ENCODE results near the gene TMEM212. TPM values are rescaled to one million over a fixed set of nuclear protein-coding genes. Genes with fewer than 3 reads are reported as not detected.
"Not testable (repeated sequence)": the region's sequence is repeated elsewhere in the genome, so short reads cannot be mapped to it uniquely, and the experiment has no call there.

Gene TMEM212
- total RNA-seq, 1 experiment from 2014 or later = not detected

DNA sequence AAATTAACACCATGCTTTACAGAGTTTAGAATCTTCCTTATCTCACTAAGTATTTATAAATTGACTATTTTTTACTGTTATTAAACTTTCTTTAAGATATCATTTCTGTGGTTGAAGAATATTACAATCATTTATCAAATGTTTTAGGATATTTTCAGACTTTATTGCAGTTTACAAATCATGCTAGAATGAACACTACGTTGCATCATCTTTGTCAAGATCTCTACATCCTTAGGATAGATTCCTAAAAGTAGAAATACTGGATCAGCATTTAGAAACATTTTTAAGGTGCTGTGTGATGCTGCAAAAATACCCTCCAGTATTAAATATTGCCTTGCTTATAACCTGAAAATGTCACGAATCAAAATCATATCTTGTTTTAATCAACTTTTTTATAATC, 30.3 kb upstream of the TMEM212 start:
- DNase-seq (ENCODE audit: low read depth) = no peak

DNA sequence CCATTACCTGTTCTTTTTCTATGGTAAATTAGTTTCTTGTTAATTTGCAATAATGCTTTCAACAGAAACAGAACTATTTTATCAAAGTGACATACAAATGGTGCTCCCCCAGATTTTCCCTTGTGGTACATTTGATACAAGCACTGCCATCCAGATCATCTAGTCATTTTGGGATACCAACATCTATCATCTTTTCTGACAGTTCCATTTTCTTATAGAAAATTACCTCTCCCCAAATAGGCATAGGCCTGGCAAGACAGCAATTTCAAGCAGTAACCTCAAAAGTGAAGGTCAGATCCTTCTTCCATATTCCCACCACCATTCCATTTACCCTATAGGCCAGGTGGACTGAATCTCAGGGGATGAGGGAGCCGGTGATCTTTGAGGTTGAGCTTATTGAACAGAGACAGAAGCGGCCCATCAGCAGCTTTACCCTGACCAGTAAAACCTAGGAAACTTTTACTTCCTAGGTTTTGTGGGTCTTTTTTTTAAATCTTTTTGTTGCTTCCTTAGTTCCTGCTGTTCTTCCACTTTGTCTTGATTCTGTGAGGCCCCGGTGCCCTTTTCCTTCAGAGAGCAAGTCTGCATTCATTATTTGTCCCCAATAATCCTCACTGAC, 29.8 kb upstream of the TMEM212 start:
- DNase-seq (ENCODE audit: low read depth) = no peak

- no peak for DNase-seq (ENCODE audit: low read depth)
These were observed 29.2 kb upstream of the TMEM212 start for GRCh38 chr3:171813897-171814460.

DNA sequence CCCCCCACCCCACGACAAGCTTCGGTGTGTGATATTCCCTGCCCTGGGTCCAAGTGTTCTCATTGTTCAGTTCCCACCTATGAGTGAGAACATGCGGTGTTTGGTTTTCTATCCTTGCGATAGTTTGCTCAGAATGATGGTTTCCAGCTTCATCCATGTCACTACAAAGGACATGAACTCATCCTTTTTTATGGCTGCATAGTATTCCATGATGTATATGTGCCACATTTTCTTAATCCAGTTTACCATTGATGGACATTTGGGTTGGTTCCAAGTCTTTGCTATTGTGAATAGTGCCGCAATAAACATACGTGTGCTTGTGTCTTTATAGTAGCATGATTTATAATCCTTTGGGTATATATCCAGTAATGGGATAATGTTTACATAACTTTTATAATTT, 28.5 kb upstream of the TMEM212 start:
- not testable (repeated sequence) for DNase-seq (ENCODE audit: low read depth)

DNA sequence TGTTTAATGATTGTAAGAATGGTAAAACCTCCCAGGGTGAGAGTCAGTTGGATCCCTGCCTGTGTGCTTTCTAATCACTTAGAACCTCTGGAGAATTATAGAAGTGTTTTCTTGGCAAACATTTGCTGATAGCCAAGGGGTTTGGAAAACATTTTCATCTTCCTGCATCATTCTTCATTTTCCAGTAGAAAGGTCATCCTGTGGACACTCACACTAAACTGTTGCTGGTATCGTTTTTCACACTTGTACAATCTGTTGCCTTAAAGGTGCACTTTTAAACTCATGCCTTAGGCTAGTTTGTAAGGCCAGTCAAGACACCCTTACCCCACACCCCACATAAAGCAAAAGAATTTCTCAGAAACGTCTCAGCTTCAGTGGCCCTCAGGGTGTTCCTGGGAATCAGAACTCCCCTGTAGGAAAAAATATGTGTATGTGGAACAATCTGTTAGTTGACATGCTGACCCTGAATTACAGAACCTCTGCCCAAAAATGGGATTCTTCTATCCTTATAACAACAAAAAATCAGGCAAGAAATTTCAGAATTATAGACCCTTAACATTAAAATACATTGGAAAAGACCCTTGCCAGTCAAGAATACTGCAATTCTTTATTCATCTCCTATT, 27.1 kb upstream of the TMEM212 start:
- DNase-seq (ENCODE audit: low read depth) = no peak

DNA sequence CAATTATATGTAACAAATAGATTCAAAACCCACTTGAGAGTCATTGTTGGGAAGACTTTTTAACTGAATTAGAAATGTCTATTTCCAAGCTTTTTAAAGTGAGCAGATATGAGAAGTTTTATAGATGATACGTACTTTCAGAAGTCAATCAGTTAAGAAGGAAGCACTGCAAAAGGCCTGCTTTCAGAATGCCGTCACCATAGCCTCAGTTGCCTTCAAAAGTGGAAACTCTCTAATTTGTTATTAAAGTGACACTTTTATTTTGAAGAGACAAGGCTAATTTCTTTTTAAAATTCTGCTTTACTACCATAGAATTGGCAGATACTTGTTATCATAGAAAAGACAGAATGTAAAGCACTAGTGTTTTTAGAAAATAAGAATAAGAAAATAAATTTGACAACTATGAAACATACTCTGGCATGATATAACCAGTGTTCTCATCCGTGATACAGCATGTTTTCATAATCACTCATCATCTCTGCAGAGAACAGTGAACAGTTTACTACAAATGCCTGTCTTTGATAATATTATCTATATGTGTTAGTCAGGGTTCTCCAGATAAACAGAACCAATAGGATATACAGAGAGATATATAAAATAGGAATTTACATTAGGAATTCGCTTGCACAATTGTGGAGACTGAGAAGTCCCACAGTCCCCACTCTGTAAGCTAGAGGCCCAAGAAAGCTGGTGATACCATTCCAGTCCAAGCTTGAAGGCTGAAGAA, 25.9 kb upstream of the TMEM212 start:
- no peak for DNase-seq (ENCODE audit: low read depth)

DNA sequence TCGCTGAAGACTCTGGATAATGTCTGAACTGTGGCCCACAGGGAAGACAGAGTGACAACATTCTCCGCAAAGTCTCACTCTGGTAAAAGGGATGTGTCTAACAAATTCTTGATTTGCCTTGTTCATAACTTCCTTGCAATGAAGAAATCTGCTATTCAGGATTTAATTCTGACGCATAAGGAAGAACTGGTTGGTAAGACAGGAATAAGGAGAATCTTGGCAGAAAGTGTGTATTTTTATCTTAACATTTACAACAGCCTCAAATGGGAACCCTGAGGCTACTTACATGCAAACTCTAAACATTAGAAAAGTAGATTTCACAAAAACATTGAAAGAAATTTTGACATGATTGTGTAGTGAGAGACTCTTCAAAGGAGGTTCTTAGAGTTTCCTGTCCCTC, 22.1 kb upstream of the TMEM212 start:
- DNase-seq (ENCODE audit: low read depth) = no peak

- no peak for DNase-seq (ENCODE audit: low read depth)
These were observed 21.3 kb upstream of the TMEM212 start for GRCh38 chr3:171821778-171822358.

DNA sequence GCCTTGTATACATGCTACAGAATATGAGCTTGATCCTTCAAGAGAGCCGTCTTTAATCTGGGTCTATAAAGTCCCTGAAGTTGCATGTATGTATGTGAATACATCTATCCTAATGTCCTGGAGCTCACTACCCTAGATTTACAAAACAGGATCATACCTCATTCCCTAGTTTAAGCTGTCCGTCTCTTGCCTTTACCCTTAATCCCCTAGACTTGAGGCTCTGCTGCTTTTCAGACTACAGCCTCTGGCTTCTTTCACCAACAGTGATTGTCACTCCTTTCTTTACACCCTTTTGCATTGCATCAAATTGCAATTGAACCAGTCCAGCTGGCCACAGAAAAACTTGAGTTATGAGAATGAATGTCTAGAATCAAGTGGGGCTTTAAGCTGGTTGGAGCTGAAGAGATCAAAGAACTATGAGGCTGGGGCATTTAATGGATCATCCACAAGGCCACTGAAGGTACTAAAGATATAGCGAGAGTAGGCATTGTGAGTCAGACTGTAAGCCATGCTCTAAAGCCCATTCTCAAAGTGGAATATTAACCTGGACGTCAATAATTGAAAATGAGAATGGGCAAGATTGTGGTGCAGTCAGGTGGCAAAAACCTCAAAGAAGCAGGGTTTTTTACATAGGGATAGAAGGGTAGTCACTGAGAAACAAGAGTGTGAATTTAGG, 20.6 kb upstream of the TMEM212 start:
- DNase-seq (ENCODE audit: low read depth) = no peak

- no peak for DNase-seq (ENCODE audit: low read depth)
These were observed 19.0 kb upstream of the TMEM212 start for GRCh38 chr3:171824116-171824515.

DNA sequence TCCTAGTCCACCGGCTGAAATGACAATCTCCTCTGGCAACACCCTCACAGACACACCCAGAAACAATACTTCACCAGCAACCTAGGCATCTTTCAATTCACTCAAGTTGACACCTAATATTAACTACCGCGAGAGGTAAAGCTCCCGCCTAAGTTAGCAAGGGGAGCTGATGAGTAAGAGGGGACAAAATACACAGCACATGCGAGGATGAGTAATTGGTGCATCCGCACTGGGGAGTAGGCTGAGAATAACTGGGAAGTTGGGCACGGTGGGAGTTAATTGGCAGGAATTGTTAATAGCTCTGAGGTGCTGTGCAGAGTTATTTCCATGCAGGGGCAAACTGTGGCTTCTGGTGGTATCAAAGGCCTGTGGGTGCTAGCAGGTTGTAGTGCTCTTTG, 18.3 kb upstream of the TMEM212 start:
- DNase-seq (ENCODE audit: low read depth) = peak; percentile 90

GRCh38 chr3:171825222-171825828, 17.8 kb upstream of the TMEM212 start:
- DNase-seq (ENCODE audit: low read depth) = peak; percentile 67

DNA sequence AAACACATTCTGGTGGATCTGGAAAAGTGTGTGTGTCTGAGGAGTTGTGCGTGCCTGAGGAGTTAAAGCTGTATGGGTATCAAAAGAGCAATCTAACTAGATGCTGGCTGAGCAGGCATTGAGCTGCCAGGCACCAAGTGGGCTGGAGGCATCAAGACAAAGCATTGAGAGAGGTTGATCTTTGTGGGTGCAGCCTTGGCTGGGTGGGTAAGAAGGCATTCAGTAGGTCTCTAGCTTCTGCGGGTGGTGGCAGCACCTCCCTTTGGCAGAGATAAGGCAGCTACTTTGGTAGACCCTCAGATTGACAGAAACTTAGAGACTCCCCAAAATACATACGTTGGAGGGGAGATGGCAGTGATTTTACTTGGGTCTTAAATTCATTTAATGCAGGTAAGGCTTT, 15.8 kb upstream of the TMEM212 start:
- no peak for DNase-seq (ENCODE audit: low read depth)

DNA sequence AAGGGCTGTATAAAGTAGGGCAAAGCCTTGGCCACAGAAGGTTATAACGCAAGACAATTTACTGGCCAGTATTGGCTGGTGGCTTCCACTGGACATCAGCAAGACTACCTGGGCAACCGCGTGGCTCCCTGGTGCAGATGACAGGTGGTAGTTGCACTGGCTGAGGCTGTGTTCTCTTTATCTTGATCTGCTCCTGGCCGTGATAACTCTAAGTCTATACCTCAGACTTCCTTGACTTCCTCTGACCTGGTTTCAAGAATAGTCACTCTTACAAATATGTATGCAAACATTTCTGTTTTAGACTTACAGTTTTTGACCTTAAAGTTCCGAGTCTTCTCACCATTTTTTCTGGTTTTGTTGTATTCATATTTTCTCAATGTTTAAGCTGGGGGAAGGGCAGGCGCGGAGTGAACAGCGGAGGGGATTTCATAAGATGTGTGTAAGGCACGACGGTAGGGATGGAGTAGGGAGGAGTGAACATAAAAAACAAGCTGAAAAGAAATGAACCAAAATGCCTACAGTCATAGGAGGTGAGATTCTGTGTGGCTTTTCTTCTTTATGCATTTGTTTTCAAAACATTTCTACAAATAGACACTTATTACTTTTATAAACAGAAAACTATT, 15.2 kb upstream of the TMEM212 start:
- no peak for DNase-seq (ENCODE audit: low read depth)

DNA sequence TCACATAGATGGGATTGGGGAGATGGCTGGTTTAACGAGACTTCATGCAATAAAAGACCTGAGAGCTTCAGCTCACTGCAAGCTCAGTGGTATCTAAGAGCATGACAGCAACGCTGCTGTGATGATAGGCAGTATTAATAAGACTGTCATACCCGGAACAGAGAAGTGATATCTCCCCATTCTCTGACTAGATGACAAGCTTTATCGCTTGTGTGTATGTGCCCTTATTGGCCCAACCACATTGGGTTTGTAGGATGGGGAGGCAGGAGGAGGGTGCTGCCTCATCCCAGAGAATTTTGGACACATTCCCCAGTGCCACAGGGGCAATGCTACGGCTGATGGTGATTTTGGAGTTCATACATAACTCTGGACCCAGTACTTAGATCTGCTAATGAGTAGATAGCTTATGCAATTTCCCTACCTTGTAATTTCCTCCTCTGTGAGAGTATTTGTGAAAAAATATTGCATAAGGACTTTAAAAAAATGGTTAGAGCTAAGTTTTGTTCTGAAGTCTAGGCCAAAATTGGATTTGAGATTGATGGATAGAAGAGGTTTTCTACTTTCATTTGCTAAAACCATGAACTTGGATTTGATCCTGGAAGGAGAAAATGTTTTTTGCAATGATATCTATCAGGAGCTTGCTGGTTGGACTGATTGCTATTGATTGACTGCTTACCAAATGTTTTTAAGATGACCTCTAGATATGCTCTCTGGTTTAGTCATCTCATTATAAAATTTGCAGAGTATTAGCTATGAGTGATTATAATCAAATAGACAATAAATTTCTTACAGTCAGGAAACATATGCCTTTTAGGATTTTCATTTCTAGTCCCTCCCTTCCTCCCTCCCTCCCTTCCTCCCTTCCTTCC, 14.0 kb upstream of the TMEM212 start:
- DNase-seq (ENCODE audit: low read depth) = no peak

- DNase-seq (ENCODE audit: low read depth) = peak; percentile 89
These were observed 13.2 kb upstream of the TMEM212 start for GRCh38 chr3:171829841-171830517.

- DNase-seq (ENCODE audit: low read depth) = no peak
These were observed 12.7 kb upstream of the TMEM212 start for GRCh38 chr3:171830518-171830875.

GRCh38 chr3:171831936-171832335, 11.2 kb upstream of the TMEM212 start:
- DNase-seq (ENCODE audit: low read depth) = no peak

GRCh38 chr3:171832989-171833388, 10.2 kb upstream of the TMEM212 start:
- no peak for DNase-seq (ENCODE audit: low read depth)

Data from HT1080 (cell line).